ENCODE measurements around the gene BCAS3.
"Not testable (repeated sequence)": the region's sequence is repeated elsewhere in the genome, so short reads cannot be mapped to it uniquely, and the experiment has no call there.

BCAS3 gene

GRCh38 chr17:61414141-61414935 is 736.7 kb downstream of the BCAS3 start:
- DNase-seq (ENCODE audit: low read depth in 1 of 2, low spot score in 1 of 2), result no peak

GRCh38 chr17:61414936-61415251 is 737.2 kb downstream of the BCAS3 start:
- DNase-seq (ENCODE audit: low read depth in 1 of 2, low spot score in 1 of 2), result no peak

- no peak for DNase-seq (ENCODE audit: low read depth in 1 of 2, low spot score in 1 of 2)
Measured at GRCh38 chr17:61415374-61416210, 737.9 kb downstream of the BCAS3 start.

GRCh38 chr17:61416211-61416539 is 738.5 kb downstream of the BCAS3 start:
- no peak for DNase-seq (ENCODE audit: low read depth in 1 of 2, low spot score in 1 of 2)

GRCh38 chr17:61416540-61417363 is 739.1 kb downstream of the BCAS3 start:
- DNase-seq (ENCODE audit: low read depth in 1 of 2, low spot score in 1 of 2), result no peak

GRCh38 chr17:61418449-61418848 is 740.8 kb downstream of the BCAS3 start:
- DNase-seq (ENCODE audit: low read depth in 1 of 2, low spot score in 1 of 2), result no peak

- DNase-seq (ENCODE audit: low read depth in 1 of 2, low spot score in 1 of 2), result no peak
Measured at GRCh38 chr17:61419496-61420046, 741.9 kb downstream of the BCAS3 start.

- no peak for DNase-seq (ENCODE audit: low read depth in 1 of 2, low spot score in 1 of 2)
Measured at GRCh38 chr17:61420052-61420451, 742.4 kb downstream of the BCAS3 start.

- DNase-seq (ENCODE audit: low read depth in 1 of 2, low spot score in 1 of 2), result no peak
Measured at GRCh38 chr17:61420745-61421398, 743.2 kb downstream of the BCAS3 start.

- no peak for DNase-seq (ENCODE audit: low read depth in 1 of 2, low spot score in 1 of 2)
Measured at GRCh38 chr17:61421460-61421859, 743.8 kb downstream of the BCAS3 start.

- DNase-seq (ENCODE audit: low read depth in 1 of 2, low spot score in 1 of 2), result no peak
Measured at GRCh38 chr17:61422116-61422799, 744.6 kb downstream of the BCAS3 start.

- DNase-seq (ENCODE audit: low read depth in 1 of 2, low spot score in 1 of 2), result no peak
Measured at GRCh38 chr17:61422869-61423268, 745.2 kb downstream of the BCAS3 start.

GRCh38 chr17:61423967-61424649 is 746.5 kb downstream of the BCAS3 start:
- no peak for DNase-seq (ENCODE audit: low read depth in 1 of 2, low spot score in 1 of 2)

GRCh38 chr17:61425682-61426481 is 748.2 kb downstream of the BCAS3 start:
- no peak for DNase-seq (ENCODE audit: low read depth in 1 of 2, low spot score in 1 of 2)

- DNase-seq (ENCODE audit: low read depth in 1 of 2, low spot score in 1 of 2), result no peak
Measured at GRCh38 chr17:61426482-61427304, 749.0 kb downstream of the BCAS3 start.

GRCh38 chr17:61427567-61427966 is 749.9 kb downstream of the BCAS3 start:
- DNase-seq (ENCODE audit: low read depth in 1 of 2, low spot score in 1 of 2), result no peak

- no peak for DNase-seq (ENCODE audit: low read depth in 1 of 2, low spot score in 1 of 2)
Measured at GRCh38 chr17:61429274-61429673, 751.6 kb downstream of the BCAS3 start.

GRCh38 chr17:61429831-61430230 is 752.2 kb downstream of the BCAS3 start:
- not testable (repeated sequence) for DNase-seq (ENCODE audit: low read depth in 1 of 2, low spot score in 1 of 2)

Data from activated T-helper 1 cell treated with anti-CD3 and anti-CD28 coated beads, Interleukin-2, amount 50 U/mL, for 16 hours (primary cell).